Activated CD8-positive, alpha-beta T cell treated with anti-CD3 and anti-CD28 coated beads for 36 hours (primary cell): ENCODE measurements around the gene POU3F3. TPM values are rescaled to one million over a fixed set of nuclear protein-coding genes. Genes with fewer than 3 reads are reported as not detected.

Experiments
- ATAC-seq: fragments of 200-7000 bp; cut with Tn5 transposase; one replicate; pipeline ENCODE4 v1.10.0; 2021; ENCODE audit warnings: mild to moderate bottlenecking, moderate library complexity
- CTCF ChIA-PET: fragments of 350-600 bp; sonication (Branson Sonifier 250); formaldehyde crosslinking; loops from one replicate; lab custom pipeline; 2021; ENCODE audit warnings: antibody characterized with exemption; lab: Charles Lee
- POLR2A ChIA-PET: fragments of 350-600 bp; sonication (Branson Sonifier 250); formaldehyde crosslinking; loops from one replicate; lab custom pipeline; 2021; ENCODE audit warnings: antibody characterized with exemption; lab: Charles Lee
- DNase-seq: peaks from one replicate; pipeline ENCODE4 v3.0.0-alpha.2; 2020
- H3K27ac Mint-ChIP-seq: one replicate; pipeline ENCODE4 v1.8.0; 2021; ENCODE audit warnings: mild to moderate bottlenecking, mixed read lengths
- H3K27me3 Mint-ChIP-seq: one replicate; pipeline ENCODE4 v1.8.0; 2021; ENCODE audit warnings: mixed read lengths
- H3K36me3 Mint-ChIP-seq: one replicate; pipeline ENCODE4 v1.8.0; 2021; ENCODE audit warnings: low read depth, mixed read lengths
- H3K4me1 Mint-ChIP-seq: one replicate; pipeline ENCODE4 v1.8.0; 2021; ENCODE audit warnings: low read depth, mixed read lengths
- H3K4me3 Mint-ChIP-seq: one replicate; pipeline ENCODE4 v1.8.0; 2021; ENCODE audit warnings: mild to moderate bottlenecking, moderate library complexity, mixed read lengths
- H3K9me3 Mint-ChIP-seq: one replicate; pipeline ENCODE4 v1.8.0; 2021; ENCODE audit warnings: mixed read lengths
- CTCF ChIP-seq: fragments of 200-600 bp; IDR thresholded peaks from one replicate; pipeline ENCODE4 v1.8.0; 2022; ENCODE audit warnings: antibody characterized with exemption, mild to moderate bottlenecking
- intact Hi-C: fragments of 100-400 bp; cut with micrococcal nuclease; formaldehyde crosslinking; loops from one replicate; pipeline ENCODE4 v1.10.0; 2022
- total RNA-seq, 2 experiments: library from RNA; stranded (reverse); gene quantifications; one replicate each; pipeline ENCODE4 v1.2.3, GENCODE V29; 2021

Gene POU3F3
- total RNA-seq, 2 experiments from 2014 or later, result not detected

GRCh38 chr2:104857262-104858005 lies 3.5 kb downstream of the POU3F3 start:
- peak overlapping the region; percentile 59 for H3K4me3 Mint-ChIP-seq
- H3K27ac Mint-ChIP-seq, result no peak overlapping the region
- DNase-seq (no peak), ATAC-seq (no peak)
- H3K4me1 Mint-ChIP-seq, result peaks cover 29% of the 10 kb centered on the region
- peaks cover 2% of the 10 kb centered on the region for H3K9me3 Mint-ChIP-seq
- no peak for TF ChIP-seq CTCF
- CTCF ChIA-PET, result interaction anchor here (3.2 kb wide), 1 partner anchor 10 kb away, joined by 11 read pairs; no protein-coding TSS in a partner anchor
- intact Hi-C loops, result no loop called here
- POLR2A ChIA-PET, result no interaction called here
- H3K36me3 Mint-ChIP-seq, result peaks cover 3% of the 10 kb centered on the region
- peaks cover 71% of the 10 kb centered on the region for H3K27me3 Mint-ChIP-seq

- DNase-seq, result no peak
- Mint-ChIP-seq H3K27me3 (peaks cover 67% of the 10 kb centered on the region), H3K4me1 (peaks cover 24% of the 10 kb centered on the region), H3K4me3 (no peak overlapping the region), H3K27ac (no peak overlapping the region), H3K9me3 (peaks cover 2% of the 10 kb centered on the region), H3K36me3 (peaks cover 3% of the 10 kb centered on the region)
- ChIA-PET CTCF (interaction anchor here (1.0 to 3.2 kb wide), 2 partner anchors 8 to 11 kb away, joined by 10 to 11 read pairs; no protein-coding TSS in a partner anchor), POLR2A (no interaction called here)
- no peak for ATAC-seq
- no peak for TF ChIP-seq CTCF
- intact Hi-C loops, result no loop called here
These were observed 4.4 kb downstream of the POU3F3 start for GRCh38 chr2:104858006-104858978.

GRCh38 chr2:104859291-104859765 lies 5.4 kb downstream of the POU3F3 start:
- peaks cover 2% of the 10 kb centered on the region for H3K9me3 Mint-ChIP-seq
- intact Hi-C loops, result no loop called here
- no peak for TF ChIP-seq CTCF
- H3K36me3 Mint-ChIP-seq, result peaks cover 3% of the 10 kb centered on the region
- POLR2A ChIA-PET, result no interaction called here
- no peak overlapping the region for H3K27ac Mint-ChIP-seq
- peaks cover 18% of the 10 kb centered on the region for H3K4me1 Mint-ChIP-seq
- ATAC-seq (no peak), DNase-seq (no peak)
- CTCF ChIA-PET, result interaction anchor here (2.9 kb wide), 1 partner anchor 10 kb away, joined by 24 read pairs; no protein-coding TSS in a partner anchor
- no peak overlapping the region for H3K4me3 Mint-ChIP-seq
- peaks cover 66% of the 10 kb centered on the region for H3K27me3 Mint-ChIP-seq

- Mint-ChIP-seq H3K27ac (no peak overlapping the region), H3K9me3 (peaks cover 2% of the 10 kb centered on the region)
These were observed 6.0 kb downstream of the POU3F3 start for GRCh38 chr2:104859766-104860450.

More at GRCh38 chr2:104859766-104860450, 6.0 kb downstream of the POU3F3 start:
- DNase-seq (no peak), ATAC-seq (no peak)
- POLR2A ChIA-PET, result no interaction called here
- H3K4me1 Mint-ChIP-seq, result peaks cover 13% of the 10 kb centered on the region
- no peak for TF ChIP-seq CTCF
- CTCF ChIA-PET, result interaction anchor here (1.0 to 2.9 kb wide), 2 partner anchors 10 to 19 kb away, joined by 3 to 24 read pairs; no protein-coding TSS in a partner anchor
- H3K4me3 Mint-ChIP-seq, result no peak overlapping the region
- peaks cover 65% of the 10 kb centered on the region for H3K27me3 Mint-ChIP-seq
- intact Hi-C loops, result no loop called here
- no peaks in the 10 kb centered on the region for H3K36me3 Mint-ChIP-seq
